ENCODE results near the gene AXDND1.
"Not testable (repeated sequence)": the region's sequence is repeated elsewhere in the genome, so short reads cannot be mapped to it uniquely, and the experiment has no call there.

AXDND1 gene

GRCh38 chr1:179365342-179366092 is at the start of gene AXDND1:
Gene AXDND1, plus strand, starts transcription at chr1:179365971. Its CDS starts 539 bp downstream, at chr1:179366510.
- DNase-seq: peak; percentile 94

- DNase-seq: no peak
Measured at GRCh38 chr1:179318491-179318890, 47.3 kb upstream of the AXDND1 start.

- no peak for DNase-seq
Measured at GRCh38 chr1:179321533-179322216, 44.1 kb upstream of the AXDND1 start.

GRCh38 chr1:179322557-179322956 is 43.2 kb upstream of the AXDND1 start:
- DNase-seq: no peak

- no peak for DNase-seq
Measured at GRCh38 chr1:179323436-179323835, 42.3 kb upstream of the AXDND1 start.

- no peak for DNase-seq
Measured at GRCh38 chr1:179325836-179326235, 39.9 kb upstream of the AXDND1 start.

- no peak for DNase-seq
Measured at GRCh38 chr1:179326746-179327145, 39.0 kb upstream of the AXDND1 start.

- no peak for DNase-seq
Measured at GRCh38 chr1:179327196-179327595, 38.6 kb upstream of the AXDND1 start.

GRCh38 chr1:179327679-179328078 is 38.1 kb upstream of the AXDND1 start:
- no peak for DNase-seq

- DNase-seq: no peak
Measured at GRCh38 chr1:179329862-179330261, 35.9 kb upstream of the AXDND1 start.

GRCh38 chr1:179334440-179334839 is 31.3 kb upstream of the AXDND1 start:
- no peak for DNase-seq

GRCh38 chr1:179337288-179337687 is 28.5 kb upstream of the AXDND1 start:
- no peak for DNase-seq

GRCh38 chr1:179337942-179338560 is 27.7 kb upstream of the AXDND1 start:
- DNase-seq: no peak

GRCh38 chr1:179340918-179341317 is 24.9 kb upstream of the AXDND1 start:
- no peak for DNase-seq

- DNase-seq: no peak
Measured at GRCh38 chr1:179341943-179342547, 23.7 kb upstream of the AXDND1 start.

GRCh38 chr1:179342740-179343404 is 22.9 kb upstream of the AXDND1 start:
- DNase-seq: no peak

- no peak for DNase-seq
Measured at GRCh38 chr1:179351281-179351680, 14.5 kb upstream of the AXDND1 start.

GRCh38 chr1:179352236-179352635 is 13.5 kb upstream of the AXDND1 start:
- DNase-seq: no peak

GRCh38 chr1:179353546-179353945 is 12.2 kb upstream of the AXDND1 start:
- DNase-seq: no peak

GRCh38 chr1:179361631-179362030 is 4.1 kb upstream of the AXDND1 start:
- not testable (repeated sequence) for DNase-seq

GRCh38 chr1:179366093-179366800 is 476 bp downstream of the AXDND1 start:
- DNase-seq: no peak

GRCh38 chr1:179369751-179370341 is 4.1 kb downstream of the AXDND1 start:
- peak; percentile 28 to 82 for DNase-seq
